HG02943 (cell line): ENCODE results near the gene CITED4.

ENCODE experiments used
- ATAC-seq: cut with Tn5 transposase; IDR thresholded peaks from one replicate; pipeline ENCODE4 v1.9.1; 2021; ENCODE audit warnings: mild to moderate bottlenecking, low read depth, moderate library complexity; ENCODE audit not compliant: unreplicated experiment

The CITED4 gene

GRCh38 chr1:40856116-40856515 is 6.0 kb downstream of the CITED4 start:
- ATAC-seq: no peak

GRCh38 chr1:40855513-40855912 is 6.7 kb downstream of the CITED4 start:
- ATAC-seq: no peak

GRCh38 chr1:40853885-40854170 is 8.3 kb downstream of the CITED4 start:
- no peak for ATAC-seq

- ATAC-seq: no peak
Measured at GRCh38 chr1:40853113-40853884, 8.9 kb downstream of the CITED4 start.

- no peak for ATAC-seq
Measured at GRCh38 chr1:40851643-40852042, 10.5 kb downstream of the CITED4 start.

- no peak for ATAC-seq
Measured at GRCh38 chr1:40849801-40850592, 12.2 kb downstream of the CITED4 start.

- ATAC-seq: no peak
Measured at GRCh38 chr1:40848530-40849189, 13.5 kb downstream of the CITED4 start.

- ATAC-seq: no peak
Measured at GRCh38 chr1:40847023-40847745, 15.0 kb downstream of the CITED4 start.

- ATAC-seq: no peak
Measured at GRCh38 chr1:40845895-40846294, 16.3 kb downstream of the CITED4 start.

- no peak for ATAC-seq
Measured at GRCh38 chr1:40844887-40845878, 17.0 kb downstream of the CITED4 start.

- no peak for ATAC-seq
Measured at GRCh38 chr1:40844079-40844478, 18.1 kb downstream of the CITED4 start.

- no peak for ATAC-seq
Measured at GRCh38 chr1:40842691-40843090, 19.5 kb downstream of the CITED4 start.

GRCh38 chr1:40842207-40842606 is 20.0 kb downstream of the CITED4 start:
- ATAC-seq: no peak

GRCh38 chr1:40841602-40842001 is 20.6 kb downstream of the CITED4 start:
- no peak for ATAC-seq

- no peak for ATAC-seq
Measured at GRCh38 chr1:40840526-40841323, 21.4 kb downstream of the CITED4 start.

GRCh38 chr1:40839943-40840335 is 22.2 kb downstream of the CITED4 start:
- ATAC-seq: no peak

- no peak for ATAC-seq
Measured at GRCh38 chr1:40838980-40839942, 22.9 kb downstream of the CITED4 start.
